Measurements from ENCODE around the gene TMEM176A.

- TF ChIP-seq SIN3A (conservative IDR thresholded peaks at IDR 0.05 in 1 of 2, IDR thresholded peaks at IDR 0.05 in 1 of 2; ENCODE audit: low read depth in 1 of 2, low read length in 2 of 2) (no peak), CTCF (IDR thresholded peaks at IDR 0.05; ENCODE audit: control extremely low read depth in 1 of 3, insufficient read depth in 1 of 3, low read depth in 1 of 3, low read length in 3 of 3) (no peak), KDM4A (IDR thresholded peaks at IDR 0.05; ENCODE audit: low read depth, low read length, severe bottlenecking) (no peak), EP300 (IDR thresholded peaks at IDR 0.05; ENCODE audit: borderline replicate concordance in 1 of 2, low read depth in 2 of 2, low read length in 2 of 2) (no peak), POLR2AphosphoS5 (IDR thresholded peaks at IDR 0.05; ENCODE audit: low read depth, low read length) (no peak), BRCA1 (IDR thresholded peaks at IDR 0.05; ENCODE audit: low read depth, low read length) (no peak), CBX5 (IDR thresholded peaks at IDR 0.05; ENCODE audit: low read depth, low read length) (no peak)
These were observed 44.4 kb upstream of the TMEM176A start for GRCh38 chr7:150756166-150756565.
